Stimulated activated CD4-positive, alpha-beta T cell treated with anti-CD3 and anti-CD28 coated beads, Interleukin-4, amount 100 ng/mL, for 24 hours (primary cell): ENCODE data around the gene APC2.
A peak's percentile ranks its signal among the peaks of the same experiment; 100 is the strongest.

ENCODE experiments used
- DNase-seq: peaks from one replicate; pipeline ENCODE4 v3.0.0-alpha.2; 2020

APC2 gene

GRCh38 chr19:1482361-1483130, 32.6 kb downstream of the APC2 start:
- DNase-seq = no peak

- DNase-seq = no peak
These were observed 33.4 kb downstream of the APC2 start for GRCh38 chr19:1483131-1483978.

- DNase-seq = no peak
These were observed 34.1 kb downstream of the APC2 start for GRCh38 chr19:1483979-1484428.

GRCh38 chr19:1486720-1487575, 37.0 kb downstream of the APC2 start:
- DNase-seq = no peak

GRCh38 chr19:1487576-1488281, 37.8 kb downstream of the APC2 start:
- DNase-seq = no peak

GRCh38 chr19:1488282-1488601, 38.3 kb downstream of the APC2 start:
- DNase-seq = no peak

- DNase-seq = no peak
These were observed 39.8 kb downstream of the APC2 start for GRCh38 chr19:1489463-1490310.

GRCh38 chr19:1490311-1491113, 40.6 kb downstream of the APC2 start, which contains the start of gene PCSK4:
PCSK4 (minus strand) TSS chr19:1490350; CDS start chr19:1490346, 4 bp downstream.
- peak; percentile 97 for DNase-seq

- DNase-seq = peak; percentile 7
These were observed 41.4 kb downstream of the APC2 start, which contains the start of gene REEP6 for GRCh38 chr19:1491114-1491848. REEP6 (plus strand) TSS chr19:1491181; CDS start chr19:1491270, 89 bp downstream.

- DNase-seq = no peak
These were observed 41.9 kb downstream of the APC2 start for GRCh38 chr19:1491849-1492170.

GRCh38 chr19:1492474-1493006, 42.6 kb downstream of the APC2 start:
- DNase-seq = peak; percentile 3

GRCh38 chr19:1494115-1494815, 44.3 kb downstream of the APC2 start:
- DNase-seq = no peak

- DNase-seq = no peak
These were observed 45.3 kb downstream of the APC2 start for GRCh38 chr19:1495051-1495798.

GRCh38 chr19:1495799-1496713, 46.1 kb downstream of the APC2 start:
- no peak for DNase-seq

GRCh38 chr19:1496714-1497577, 47.0 kb downstream of the APC2 start:
- DNase-seq = no peak
